Chondrocyte (in vitro differentiated cells): ENCODE measurements around the gene USP19. TPM values are rescaled to one million over a fixed set of nuclear protein-coding genes. Genes with fewer than 3 reads are reported as not detected.
A peak's percentile ranks its signal among the peaks of the same experiment; 100 is the strongest.

Experiments used
- DNase-seq: peaks from one replicate; pipeline ENCODE4 v3.0.0; 2021; ENCODE audit warnings: mixed read lengths, low spot score
- H3K27ac Mint-ChIP-seq: one replicate; pipeline ENCODE4 v1.8.0; 2021; ENCODE audit warnings: mild to moderate bottlenecking, moderate library complexity, mixed read lengths; ENCODE audit not compliant: unreplicated experiment
- H3K27me3 Mint-ChIP-seq: 2 replicates; pipeline ENCODE4 v1.8.0; 2021; ENCODE audit warnings: low read depth, mixed read lengths
- H3K36me3 Mint-ChIP-seq: 2 replicates; pipeline ENCODE4 v1.8.0; 2021; ENCODE audit warnings: low read depth, mixed read lengths
- H3K4me1 Mint-ChIP-seq: 2 replicates; pipeline ENCODE4 v1.8.0; 2021; ENCODE audit warnings: low read depth, mild to moderate bottlenecking, mixed read lengths
- H3K4me3 Mint-ChIP-seq: one replicate; pipeline ENCODE4 v1.8.0; 2021; ENCODE audit warnings: mild to moderate bottlenecking, moderate library complexity, mixed read lengths; ENCODE audit not compliant: unreplicated experiment
- H3K9me3 Mint-ChIP-seq: 2 replicates; pipeline ENCODE4 v1.8.0; 2021; ENCODE audit warnings: low read depth, mixed read lengths
- total RNA-seq: library from RNA; stranded (reverse); gene quantifications from 3 replicates; pipeline ENCODE4 v1.2.1, GENCODE V29; 2021
- TF ChIP-seq, protein P1 (sequence below): fragments of 200-600 bp; sonication (generic); IDR thresholded peaks from 2 replicates; pipeline ENCODE4 v1.5.0; 2021; ENCODE audit warnings: antibody characterized with exemption, mild to moderate bottlenecking, moderate library complexity

The USP19 gene
- total RNA-seq, 1 donor from 2014 or later = 34.2 TPM

DNA sequence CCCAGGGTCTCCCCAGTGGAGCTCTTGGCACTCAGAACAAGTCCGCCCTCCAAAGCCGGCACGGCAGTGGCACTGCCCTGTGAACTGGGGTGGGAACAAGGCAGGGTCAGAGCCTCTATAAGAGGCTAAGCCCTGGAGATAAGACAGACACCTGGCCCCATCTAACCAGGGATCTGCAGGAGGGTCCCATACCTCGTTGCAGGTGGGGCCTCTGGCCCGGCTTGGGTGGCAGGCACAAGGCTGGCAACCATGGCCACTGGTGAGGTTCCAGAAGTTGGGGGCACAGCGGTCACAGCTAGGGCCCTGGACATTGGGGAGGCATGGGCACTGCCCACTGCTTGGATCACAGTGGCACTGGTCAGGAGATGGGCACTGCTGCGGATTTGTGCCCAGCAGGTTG, 3.6 kb upstream of the USP19 start:
- TF ChIP-seq, protein P1, sequence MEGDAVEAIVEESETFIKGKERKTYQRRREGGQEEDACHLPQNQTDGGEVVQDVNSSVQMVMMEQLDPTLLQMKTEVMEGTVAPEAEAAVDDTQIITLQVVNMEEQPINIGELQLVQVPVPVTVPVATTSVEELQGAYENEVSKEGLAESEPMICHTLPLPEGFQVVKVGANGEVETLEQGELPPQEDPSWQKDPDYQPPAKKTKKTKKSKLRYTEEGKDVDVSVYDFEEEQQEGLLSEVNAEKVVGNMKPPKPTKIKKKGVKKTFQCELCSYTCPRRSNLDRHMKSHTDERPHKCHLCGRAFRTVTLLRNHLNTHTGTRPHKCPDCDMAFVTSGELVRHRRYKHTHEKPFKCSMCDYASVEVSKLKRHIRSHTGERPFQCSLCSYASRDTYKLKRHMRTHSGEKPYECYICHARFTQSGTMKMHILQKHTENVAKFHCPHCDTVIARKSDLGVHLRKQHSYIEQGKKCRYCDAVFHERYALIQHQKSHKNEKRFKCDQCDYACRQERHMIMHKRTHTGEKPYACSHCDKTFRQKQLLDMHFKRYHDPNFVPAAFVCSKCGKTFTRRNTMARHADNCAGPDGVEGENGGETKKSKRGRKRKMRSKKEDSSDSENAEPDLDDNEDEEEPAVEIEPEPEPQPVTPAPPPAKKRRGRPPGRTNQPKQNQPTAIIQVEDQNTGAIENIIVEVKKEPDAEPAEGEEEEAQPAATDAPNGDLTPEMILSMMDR = no peak
- peak overlapping the region; percentile 17 for H3K27ac Mint-ChIP-seq
- no peaks in the 10 kb centered on the region for H3K9me3 Mint-ChIP-seq
- no peak for DNase-seq
- peaks cover 31% of the 10 kb centered on the region for H3K36me3 Mint-ChIP-seq
- no peaks in the 10 kb centered on the region for H3K27me3 Mint-ChIP-seq
- peaks cover 7% of the 10 kb centered on the region for H3K4me1 Mint-ChIP-seq
- no peak overlapping the region for H3K4me3 Mint-ChIP-seq

DNA sequence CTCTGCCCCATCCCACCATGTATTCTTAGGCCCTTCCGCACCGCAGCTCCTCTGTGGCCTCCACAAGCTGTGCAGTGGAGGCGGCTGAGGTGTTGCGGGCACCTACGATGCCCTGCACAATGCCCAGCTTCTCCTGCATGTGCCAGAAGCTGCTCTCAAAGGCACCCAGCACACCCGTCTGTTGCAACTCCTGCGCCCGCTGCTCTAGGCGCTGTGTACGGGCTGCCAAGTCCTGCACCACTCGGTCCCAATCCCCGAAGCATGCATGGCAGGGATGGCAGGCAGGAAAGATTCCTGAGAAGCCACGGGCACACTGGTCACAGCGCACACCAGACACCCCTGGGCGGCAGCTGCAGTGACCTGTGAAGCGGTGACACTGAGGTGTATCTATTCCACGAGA, 3.1 kb upstream of the USP19 start:
- Mint-ChIP-seq H3K4me1 (peaks cover 6% of the 10 kb centered on the region), H3K4me3 (no peak overlapping the region), H3K27ac (no peak overlapping the region), H3K9me3 (no peaks in the 10 kb centered on the region), H3K27me3 (no peaks in the 10 kb centered on the region), H3K36me3 (peaks cover 28% of the 10 kb centered on the region)
- TF ChIP-seq, protein P1 = no peak
- DNase-seq = no peak

GRCh38 chr3:49122886-49123545, 2.4 kb upstream of the USP19 start:
- TF ChIP-seq, protein P1 = no peak
- peaks cover 24% of the 10 kb centered on the region for H3K36me3 Mint-ChIP-seq
- H3K4me1 Mint-ChIP-seq = peaks cover 6% of the 10 kb centered on the region
- no peak for DNase-seq
- no peaks in the 10 kb centered on the region for H3K9me3 Mint-ChIP-seq
- H3K27ac Mint-ChIP-seq = peak overlapping the region; percentile 27
- H3K4me3 Mint-ChIP-seq = no peak overlapping the region
- H3K27me3 Mint-ChIP-seq = no peaks in the 10 kb centered on the region

DNA sequence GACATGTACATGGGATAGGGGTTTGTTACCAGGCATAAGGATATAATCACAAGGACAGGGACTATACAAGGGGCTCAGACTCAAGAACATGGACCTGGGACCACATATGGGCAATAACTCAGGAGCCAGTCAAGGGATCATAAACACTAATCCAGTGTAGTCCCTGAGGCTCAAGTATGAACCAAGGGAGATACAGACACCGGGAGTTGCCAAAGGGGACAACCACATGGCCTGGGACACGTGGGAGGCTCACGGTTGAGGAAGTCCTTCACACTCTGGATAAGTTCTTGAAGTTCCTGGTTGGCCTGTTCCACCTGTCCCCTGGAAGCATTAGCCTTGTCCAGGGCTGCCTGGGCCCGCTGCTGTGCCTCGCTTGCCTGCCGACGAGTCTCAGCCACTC, 1.8 kb upstream of the USP19 start:
- TF ChIP-seq, protein P1 = no peak
- Mint-ChIP-seq H3K36me3 (peaks cover 27% of the 10 kb centered on the region), H3K27me3 (no peaks in the 10 kb centered on the region), H3K4me1 (peaks cover 6% of the 10 kb centered on the region), H3K4me3 (no peak overlapping the region), H3K27ac (no peak overlapping the region), H3K9me3 (no peaks in the 10 kb centered on the region)
- DNase-seq = no peak

- Mint-ChIP-seq H3K36me3 (peaks cover 29% of the 10 kb centered on the region), H3K27me3 (no peaks in the 10 kb centered on the region), H3K27ac (peak overlapping the region; percentile 54), H3K4me3 (no peak overlapping the region), H3K4me1 (peaks cover 6% of the 10 kb centered on the region), H3K9me3 (no peaks in the 10 kb centered on the region)
- no peak for DNase-seq
- TF ChIP-seq, protein P1 = no peak
Measured at GRCh38 chr3:49122022-49122421, 1.4 kb upstream of the USP19 start.
